ENCODE data around the gene XXYLT1. TPM values are rescaled to one million over a fixed set of nuclear protein-coding genes. Genes with fewer than 3 reads are reported as not detected.

XXYLT1 gene
- total and polyA plus RNA-seq, 2 of the 4 experiments (the other 2 are of a cell fraction): 14.7 to 18.1 TPM

DNA sequence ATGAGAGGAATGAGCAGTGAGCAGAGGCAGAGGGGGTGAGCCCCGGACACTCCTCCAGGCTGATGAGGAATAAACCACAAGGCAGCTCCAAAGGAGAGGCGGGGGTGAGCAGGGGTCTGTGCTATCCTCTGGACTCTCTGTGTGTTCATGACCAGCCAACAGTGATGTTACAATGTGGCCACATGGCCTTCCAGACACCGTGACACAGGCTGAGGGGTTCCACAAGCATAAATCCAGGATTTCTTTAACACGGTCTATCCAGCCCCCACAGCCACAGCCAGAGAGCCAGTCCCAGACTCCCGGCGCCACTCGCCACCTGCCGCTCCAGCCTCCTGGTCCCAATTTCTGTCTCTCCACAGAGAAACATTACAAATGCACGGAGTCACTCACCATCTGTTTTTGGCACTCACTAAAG is 24.4 kb downstream of the XXYLT1 start:
- WGBS, 2 experiments (ENCODE audit: extremely low coverage in 2 of 2, insufficient read length in 1 of 2): 100% methylated on average over 2 of the region's 9 CpGs; no CpG with 5 or more reads in 1 of the 2 experiments

More for the DNA sequence above, 24.4 kb downstream of the XXYLT1 start:
- peaks cover 31 to 54% of the 10 kb centered on the region in 2 experiments for H3K79me1 ChIP-seq (ENCODE audit: low read depth in 1 of 2, low read length in 2 of 2)
- H2BK20ac ChIP-seq (ENCODE audit: low read depth, low read length): no peak overlapping the region
- dilution Hi-C loops (cut with HindIII; ENCODE audit: low sequenced_read_pairs, unreplicated experiment) (no loop called here), intact Hi-C loops (cut with micrococcal nuclease) (no loop called here), in situ Hi-C loops (cut with MboI; ENCODE audit: low sequenced_read_pairs) (no loop called here)
- H4K20me1 ChIP-seq (ENCODE audit: insufficient read depth, low read length): peaks cover 10% of the 10 kb centered on the region
- no peak overlapping the region for H2AK9ac ChIP-seq (replicated peaks; ENCODE audit: low read depth, low read length, poor library complexity)
- POLR2A ChIA-PET (ENCODE audit: unreplicated experiment): no interaction called here
- no peak overlapping the region for H2BK5ac ChIP-seq (ENCODE audit: low read depth, low read length, poor library complexity, severe bottlenecking)
- H2BK15ac ChIP-seq (ENCODE audit: low read depth, low read length): no peak overlapping the region
- H3K4ac ChIP-seq (ENCODE audit: low read depth, low read length): no peak overlapping the region
- H3K9me1 ChIP-seq (ENCODE audit: insufficient read depth, low read length): peaks cover 12% of the 10 kb centered on the region
- ATAC-seq (ENCODE audit: low read depth): no peak
- no peak overlapping the region for H3K18ac ChIP-seq (ENCODE audit: low read depth, low read length)
- H3K4me3 ChIP-seq (ENCODE audit: insufficient read depth, low read depth, low read length): no peak overlapping the region
- H2BK120ac ChIP-seq (ENCODE audit: low read depth, low read length): no peak overlapping the region
- no peak for TF ChIP-seq FOS (IDR thresholded peaks at IDR 0.05; ENCODE audit: low read depth, low read length)
- no peak for TF ChIP-seq MXI1 (IDR thresholded peaks at IDR 0.05; ENCODE audit: borderline replicate concordance, low read depth, low read length)
- TF ChIP-seq POLR2A (IDR thresholded peaks at IDR 0.05; ENCODE audit: low read depth, low read length): no peak
- TF ChIP-seq NFE2L2 (IDR thresholded peaks at IDR 0.05; ENCODE audit: low read depth, low read length): no peak
- no peak for TF ChIP-seq RCOR1 (IDR thresholded peaks at IDR 0.05; ENCODE audit: insufficient replicate concordance, low read length)
- TF ChIP-seq RFX5 (IDR thresholded peaks at IDR 0.05; ENCODE audit: low read depth, low read length): no peak
- TF ChIP-seq CTCF (conservative IDR thresholded peaks at IDR 0.05; ENCODE audit: low read depth, low read length): no peak
- TF ChIP-seq CHD1 (IDR thresholded peaks at IDR 0.05; ENCODE audit: low read depth, low read length): no peak
- TF ChIP-seq BHLHE40 (IDR thresholded peaks at IDR 0.05; ENCODE audit: low read depth, low read length): no peak
- no peak for TF ChIP-seq USF2 (IDR thresholded peaks at IDR 0.05; ENCODE audit: low read depth, low read length)
- H4K5ac ChIP-seq (ENCODE audit: low read depth, low read length): no peak overlapping the region
- H2AK5ac ChIP-seq (ENCODE audit: low read depth, low read length): no peak overlapping the region
- H2AFZ ChIP-seq (replicated peaks; ENCODE audit: low read length, poor library complexity): no peak overlapping the region
- H4K91ac ChIP-seq (ENCODE audit: insufficient read depth, low read depth, low read length): no peak overlapping the region
- no TSS peak for BruUV-seq (replicated peaks)
- CTCF ChIA-PET: no interaction called here
- DNase-seq: no peak
- H3K27me3 ChIP-seq (ENCODE audit: control insufficient read depth, insufficient read depth, low read length): no peaks in the 10 kb centered on the region
- H3K9me3 ChIP-seq (ENCODE audit: control insufficient read depth, insufficient read depth, low read length): no peaks in the 10 kb centered on the region
- peaks cover 1% of the 10 kb centered on the region; the same call in 1 of the 2 replicates for H3K36me3 ChIP-seq (ENCODE audit: control insufficient read depth, insufficient read depth, low read length)
- no peak overlapping the region for H3K56ac ChIP-seq (ENCODE audit: extremely low read depth, insufficient read depth, low read length)
- H3K27ac ChIP-seq (ENCODE audit: insufficient read depth, low read length): no peak overlapping the region
- no peak overlapping the region for H3K4me2 ChIP-seq (ENCODE audit: low read depth, low read length)
- H3K9ac ChIP-seq (ENCODE audit: low read depth, low read length): no peak overlapping the region
- H3K4me1 ChIP-seq (ENCODE audit: control insufficient read depth, insufficient read depth, low read length): 0 out of 2 replicates have a peak, but pooled peaks cover 2% of the 10 kb centered on the region
- H3K14ac ChIP-seq (replicated peaks; ENCODE audit: low read depth, low read length): no peak overlapping the region
- H3K23ac ChIP-seq (ENCODE audit: low read depth, low read length): no peak overlapping the region
- no peak overlapping the region for H4K8ac ChIP-seq (ENCODE audit: low read depth in 2 of 2, low read length in 2 of 2)

Data from IMR-90 (cell line).